Panc1 (cell line): ENCODE measurements around the gene RASGEF1B. TPM values are rescaled to one million over a fixed set of nuclear protein-coding genes. Genes with fewer than 3 reads are reported as not detected.

Source experiments
- ATAC-seq: fragments of 200-7000 bp; cut with Tn5 transposase; 2 replicates; pipeline ENCODE4 v1.9.1; 2020; ENCODE audit warnings: mild to moderate bottlenecking, moderate library complexity
- BruUV-seq: library from RNA; stranded (reverse); fragments of 400-500 nt; replicated peaks from 2 replicates; lab custom pipeline; 2021; lab: Mats Ljungman, UMichigan
- CTCF ChIA-PET: fragments of 300-600 bp; sonication (Branson Sonifier 250); formaldehyde crosslinking; loops from one replicate; lab custom pipeline; 2022; ENCODE audit warnings: antibody characterized with exemption; lab: Charles Lee
- POLR2A ChIA-PET: fragments of 300-600 bp; sonication (Branson Sonifier 250); formaldehyde crosslinking; loops from one replicate; lab custom pipeline; 2022; ENCODE audit warnings: antibody characterized with exemption; lab: Charles Lee
- DNase-seq: peaks from one replicate; pipeline ENCODE4 v3.0.0-alpha.2; 2010; ENCODE audit warnings: low read depth, low spot score
- H3K27ac ChIP-seq: 2 replicates; pipeline ENCODE4 v1.5.1; 2011; ENCODE audit warnings: mild to moderate bottlenecking, low read length, inconsistent platforms
- H3K27me3 ChIP-seq: fragments of 200-500 bp; sonication (Bioruptor generic); 2 replicates; pipeline ENCODE4 v1.6.0; 2014; ENCODE audit warnings: low read length, inconsistent platforms; ENCODE audit not compliant: control insufficient read depth, insufficient read depth
- H3K36me3 ChIP-seq: fragments of 200-500 bp; sonication (Bioruptor generic); 2 replicates; pipeline ENCODE4 v1.5.1; 2014; ENCODE audit warnings: inconsistent platforms, mild to moderate bottlenecking, low read length, moderate library complexity; ENCODE audit not compliant: control insufficient read depth, insufficient read depth
- H3K4me1 ChIP-seq: 2 replicates; pipeline ENCODE4 v1.5.1; 2011; ENCODE audit warnings: inconsistent platforms, mild to moderate bottlenecking, low read length, moderate library complexity; ENCODE audit not compliant: control insufficient read depth, insufficient read depth
- H3K4me3 ChIP-seq, 2 experiments: 2 replicates each; pipeline ENCODE4 v1.5.1; 2011 to 2012; ENCODE audit warnings: low read depth in 2 of 2, low read length in 2 of 2, mild to moderate bottlenecking in 2 of 2, inconsistent platforms in 1 of 2, moderate library complexity in 1 of 2
- H3K9me3 ChIP-seq: fragments of 200-500 bp; sonication (Bioruptor generic); 2 replicates; pipeline ENCODE4 v1.5.1; 2014; ENCODE audit warnings: low read depth, mild to moderate bottlenecking, inconsistent platforms, low read length, moderate library complexity; ENCODE audit not compliant: control insufficient read depth, insufficient read depth
- POLR2AphosphoS5 ChIP-seq: IDR thresholded peaks from 2 replicates; pipeline ENCODE4 v1.6.1; 2012; ENCODE audit warnings: mild to moderate bottlenecking, low read depth, low read length, moderate library complexity
- SIN3A ChIP-seq: IDR thresholded peaks from 2 replicates; pipeline ENCODE4 v1.6.1; 2012; ENCODE audit warnings: low read depth, mild to moderate bottlenecking, low read length, moderate library complexity, borderline replicate concordance; ENCODE audit not compliant: insufficient read depth
- TCF7L2 ChIP-seq: IDR thresholded peaks from 2 replicates; pipeline ENCODE4 v1.6.1; 2011; ENCODE audit warnings: mild to moderate bottlenecking, low read depth, low read length, inconsistent platforms
- in situ Hi-C: cut with HindIII; loops from 2 replicates; pipeline ENCODE4 v1.10.0; 2016; ENCODE audit warnings: low sequenced_read_pairs, low pct_unique_long_range_greater_than_20kb
- intact Hi-C: fragments of 100-400 bp; cut with micrococcal nuclease; formaldehyde crosslinking; loops from one replicate; pipeline ENCODE4 v1.10.0; 2022; ENCODE audit not compliant: unreplicated experiment
- total RNA-seq: library from RNA; stranded (reverse); gene quantifications from one replicate; pipeline ENCODE4 v1.2.1, GENCODE V29; 2021; ENCODE audit not compliant: unreplicated experiment
- TF ChIP-seq, protein P1 (sequence below), 2 experiments: IDR thresholded peaks; 2 replicates each; pipeline ENCODE4 v1.6.1; 2011 to 2012; ENCODE audit warnings: low read depth in 2 of 2, control low read depth in 1 of 2, low read length in 1 of 2, mild to moderate bottlenecking in 1 of 2, moderate library complexity in 1 of 2; ENCODE audit not compliant: insufficient read depth in 1 of 2
- TF ChIP-seq, protein P2 (sequence below): fragments of 450-650 bp; IDR thresholded peaks from 2 replicates; pipeline ENCODE4 v1.5.1; 2017; ENCODE audit warnings: mild to moderate bottlenecking

RASGEF1B gene
- total RNA-seq, 1 experiment from 2014 or later: not detected

- DNase-seq (no peak), ATAC-seq (no peak)
- no peak overlapping the region for H3K4me3 ChIP-seq
- no peaks in the 10 kb centered on the region for H3K27me3 ChIP-seq
- POLR2A ChIA-PET: no interaction called here
- H3K4me1 ChIP-seq: no peaks in the 10 kb centered on the region
- TF ChIP-seq, protein P1, sequence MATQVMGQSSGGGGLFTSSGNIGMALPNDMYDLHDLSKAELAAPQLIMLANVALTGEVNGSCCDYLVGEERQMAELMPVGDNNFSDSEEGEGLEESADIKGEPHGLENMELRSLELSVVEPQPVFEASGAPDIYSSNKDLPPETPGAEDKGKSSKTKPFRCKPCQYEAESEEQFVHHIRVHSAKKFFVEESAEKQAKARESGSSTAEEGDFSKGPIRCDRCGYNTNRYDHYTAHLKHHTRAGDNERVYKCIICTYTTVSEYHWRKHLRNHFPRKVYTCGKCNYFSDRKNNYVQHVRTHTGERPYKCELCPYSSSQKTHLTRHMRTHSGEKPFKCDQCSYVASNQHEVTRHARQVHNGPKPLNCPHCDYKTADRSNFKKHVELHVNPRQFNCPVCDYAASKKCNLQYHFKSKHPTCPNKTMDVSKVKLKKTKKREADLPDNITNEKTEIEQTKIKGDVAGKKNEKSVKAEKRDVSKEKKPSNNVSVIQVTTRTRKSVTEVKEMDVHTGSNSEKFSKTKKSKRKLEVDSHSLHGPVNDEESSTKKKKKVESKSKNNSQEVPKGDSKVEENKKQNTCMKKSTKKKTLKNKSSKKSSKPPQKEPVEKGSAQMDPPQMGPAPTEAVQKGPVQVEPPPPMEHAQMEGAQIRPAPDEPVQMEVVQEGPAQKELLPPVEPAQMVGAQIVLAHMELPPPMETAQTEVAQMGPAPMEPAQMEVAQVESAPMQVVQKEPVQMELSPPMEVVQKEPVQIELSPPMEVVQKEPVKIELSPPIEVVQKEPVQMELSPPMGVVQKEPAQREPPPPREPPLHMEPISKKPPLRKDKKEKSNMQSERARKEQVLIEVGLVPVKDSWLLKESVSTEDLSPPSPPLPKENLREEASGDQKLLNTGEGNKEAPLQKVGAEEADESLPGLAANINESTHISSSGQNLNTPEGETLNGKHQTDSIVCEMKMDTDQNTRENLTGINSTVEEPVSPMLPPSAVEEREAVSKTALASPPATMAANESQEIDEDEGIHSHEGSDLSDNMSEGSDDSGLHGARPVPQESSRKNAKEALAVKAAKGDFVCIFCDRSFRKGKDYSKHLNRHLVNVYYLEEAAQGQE (IDR thresholded peaks at IDR 0.05; ENCODE audit: insufficient read depth in 1 of 2, low read depth in 2 of 2, low read length in 1 of 2): no peak
- TF ChIP-seq TCF7L2: no peak
- TF ChIP-seq POLR2AphosphoS5: no peak
- BruUV-seq: no TSS peak
- no peak overlapping the region for H3K27ac ChIP-seq
- CTCF ChIA-PET: no interaction called here
- in situ Hi-C loops (no loop called here), intact Hi-C loops (no loop called here)
- H3K36me3 ChIP-seq: no peaks in the 10 kb centered on the region
- no peaks in the 10 kb centered on the region for H3K9me3 ChIP-seq
Observed at GRCh38 chr4:81446634-81447033, 25.1 kb downstream of the RASGEF1B start.

DNA sequence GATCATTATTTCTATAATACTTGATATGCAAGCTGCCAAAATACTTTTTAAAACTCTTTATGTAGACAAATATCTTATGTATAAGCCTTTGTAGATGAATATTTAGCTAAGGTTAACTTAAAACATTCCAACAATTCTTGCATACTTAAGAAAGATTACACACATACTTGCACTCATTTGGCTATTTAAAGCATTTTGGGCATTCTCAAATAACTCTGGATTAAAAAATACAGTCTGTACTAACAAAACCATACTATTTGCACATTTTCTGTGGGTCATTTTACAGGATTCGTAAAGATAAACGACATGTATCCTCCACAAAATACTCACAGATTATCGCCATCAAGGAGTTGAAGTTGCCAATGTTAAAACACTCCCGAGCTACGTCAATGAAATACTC is 26.5 kb downstream of the RASGEF1B start:
- Histone ChIP-seq H3K27me3 (no peaks in the 10 kb centered on the region), H3K4me1 (no peaks in the 10 kb centered on the region), H3K36me3 (no peaks in the 10 kb centered on the region), H3K4me3 (no peak overlapping the region), H3K27ac (no peak overlapping the region), H3K9me3 (no peaks in the 10 kb centered on the region)
- CTCF ChIA-PET: no interaction called here
- no peak for TF ChIP-seq SIN3A
- TF ChIP-seq TCF7L2: no peak
- TF ChIP-seq POLR2AphosphoS5: no peak
- TF ChIP-seq, protein P1 (IDR thresholded peaks at IDR 0.05; ENCODE audit: insufficient read depth in 1 of 2, low read depth in 2 of 2, low read length in 1 of 2): no peak
- TF ChIP-seq, protein P2, sequence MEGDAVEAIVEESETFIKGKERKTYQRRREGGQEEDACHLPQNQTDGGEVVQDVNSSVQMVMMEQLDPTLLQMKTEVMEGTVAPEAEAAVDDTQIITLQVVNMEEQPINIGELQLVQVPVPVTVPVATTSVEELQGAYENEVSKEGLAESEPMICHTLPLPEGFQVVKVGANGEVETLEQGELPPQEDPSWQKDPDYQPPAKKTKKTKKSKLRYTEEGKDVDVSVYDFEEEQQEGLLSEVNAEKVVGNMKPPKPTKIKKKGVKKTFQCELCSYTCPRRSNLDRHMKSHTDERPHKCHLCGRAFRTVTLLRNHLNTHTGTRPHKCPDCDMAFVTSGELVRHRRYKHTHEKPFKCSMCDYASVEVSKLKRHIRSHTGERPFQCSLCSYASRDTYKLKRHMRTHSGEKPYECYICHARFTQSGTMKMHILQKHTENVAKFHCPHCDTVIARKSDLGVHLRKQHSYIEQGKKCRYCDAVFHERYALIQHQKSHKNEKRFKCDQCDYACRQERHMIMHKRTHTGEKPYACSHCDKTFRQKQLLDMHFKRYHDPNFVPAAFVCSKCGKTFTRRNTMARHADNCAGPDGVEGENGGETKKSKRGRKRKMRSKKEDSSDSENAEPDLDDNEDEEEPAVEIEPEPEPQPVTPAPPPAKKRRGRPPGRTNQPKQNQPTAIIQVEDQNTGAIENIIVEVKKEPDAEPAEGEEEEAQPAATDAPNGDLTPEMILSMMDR: no peak
- POLR2A ChIA-PET: no interaction called here
- BruUV-seq: no TSS peak
- ATAC-seq (no peak), DNase-seq (no peak)
- in situ Hi-C loops: no loop called here
- intact Hi-C loops: no loop called here
